ENCODE measurements around the gene FOXO3. TPM values are rescaled to one million over a fixed set of nuclear protein-coding genes. Genes with fewer than 3 reads are reported as not detected.

FOXO3 gene
- total RNA-seq, 1 donor from 2014 or later = 15.5 TPM

DNA sequence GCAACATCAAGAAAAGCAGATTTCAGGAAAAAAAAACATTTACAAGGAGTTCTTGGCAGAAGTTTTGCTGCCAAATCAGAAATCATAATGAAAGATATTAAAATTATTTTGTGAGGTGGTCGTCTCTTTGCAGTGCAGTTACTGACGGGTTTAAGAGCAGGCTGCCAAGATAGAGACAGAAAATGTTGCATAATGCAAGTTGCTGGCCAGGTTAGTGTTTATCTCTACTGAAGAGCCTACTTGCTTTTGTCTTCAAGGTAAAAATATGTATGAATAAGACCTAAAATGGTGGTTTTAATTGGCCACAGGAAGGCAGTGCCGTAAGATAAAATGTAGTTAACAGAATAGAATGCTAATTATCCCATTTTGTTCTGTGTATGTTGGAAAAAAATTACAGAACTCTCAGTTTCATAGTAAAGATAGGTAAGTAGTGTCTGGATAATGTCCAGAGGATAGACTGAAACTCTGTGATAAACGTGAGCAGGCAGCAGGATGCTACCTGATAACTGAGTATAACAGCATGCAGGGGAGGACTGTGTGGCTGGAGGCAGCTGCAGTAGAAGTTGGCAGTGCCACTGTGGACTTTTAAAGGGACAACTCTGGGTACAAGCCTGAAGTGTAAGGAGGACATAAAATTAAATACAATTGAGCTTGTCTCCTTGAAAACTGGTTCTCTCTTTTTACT lies 13.9 kb downstream of the FOXO3 start:
- no peak for DNase-seq (ENCODE audit: low read depth, low spot score)

DNA sequence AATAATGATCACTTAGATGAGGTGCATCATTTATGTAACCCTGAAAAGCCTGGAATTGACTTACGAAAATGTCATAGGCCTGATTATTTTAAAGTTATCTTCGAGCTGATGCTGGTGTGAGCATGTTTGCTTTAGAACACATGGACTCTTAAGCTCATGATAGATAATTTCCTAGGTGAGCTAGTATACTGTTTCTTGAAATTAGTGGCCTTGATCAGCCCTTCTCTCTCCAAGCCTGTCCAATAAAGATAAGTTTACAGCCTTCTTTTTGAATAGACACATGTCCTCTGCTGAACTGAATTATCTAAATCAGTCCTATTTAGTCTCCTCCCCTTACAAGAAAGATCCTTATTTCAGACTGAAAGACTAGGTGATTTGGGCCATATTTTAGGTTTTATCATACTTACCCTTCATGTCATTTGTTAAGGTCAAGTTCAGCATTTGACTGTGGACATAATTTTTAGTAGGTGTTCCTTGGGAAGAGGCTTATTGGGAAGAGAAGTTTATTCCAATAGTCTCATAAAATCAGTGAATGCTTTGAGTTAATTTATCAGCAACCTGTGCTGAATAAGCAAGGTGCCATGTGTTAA lies 15.3 kb downstream of the FOXO3 start:
- no peak for DNase-seq (ENCODE audit: low read depth, low spot score)

DNA sequence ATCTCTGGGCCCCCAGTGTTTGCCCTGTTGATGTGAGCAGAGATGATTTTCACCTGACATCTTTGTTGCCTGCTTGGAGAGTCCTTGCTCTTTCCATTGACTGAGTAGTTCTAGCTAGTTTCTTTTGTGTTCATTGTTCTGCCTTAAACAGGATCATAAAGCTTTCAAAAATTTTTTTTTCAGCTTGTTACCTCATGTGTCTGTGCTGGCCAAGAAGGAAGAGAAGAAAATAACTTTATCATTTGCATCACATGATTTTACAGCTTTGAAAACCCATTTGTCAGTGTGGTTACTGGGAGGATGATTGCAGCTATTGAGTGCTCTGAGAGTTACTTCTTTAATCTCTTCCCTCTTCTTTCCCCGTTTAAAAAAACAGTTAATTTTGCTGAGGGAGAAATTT lies 16.0 kb downstream of the FOXO3 start:
- DNase-seq (ENCODE audit: low read depth, low spot score) = no peak

DNA sequence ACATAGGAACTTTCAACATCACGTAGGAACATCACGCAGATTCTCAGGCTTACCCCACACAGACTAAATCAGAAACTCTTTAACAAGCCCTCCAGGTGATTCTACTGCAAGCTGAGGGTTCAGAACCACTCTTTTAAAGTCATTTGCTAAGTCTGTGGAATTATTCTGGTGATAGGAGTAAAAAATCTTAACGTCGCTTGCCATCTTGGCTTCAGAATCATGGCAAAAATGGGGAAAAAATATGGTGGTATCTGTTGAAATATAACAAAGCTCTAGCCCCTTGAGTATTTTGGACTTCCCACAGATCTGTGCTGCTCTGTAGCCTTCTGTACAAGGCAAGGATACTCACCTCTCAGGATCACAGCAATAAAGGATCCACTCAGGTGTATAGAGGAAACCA lies 17.4 kb downstream of the FOXO3 start:
- DNase-seq (ENCODE audit: low read depth, low spot score) = no peak

DNA sequence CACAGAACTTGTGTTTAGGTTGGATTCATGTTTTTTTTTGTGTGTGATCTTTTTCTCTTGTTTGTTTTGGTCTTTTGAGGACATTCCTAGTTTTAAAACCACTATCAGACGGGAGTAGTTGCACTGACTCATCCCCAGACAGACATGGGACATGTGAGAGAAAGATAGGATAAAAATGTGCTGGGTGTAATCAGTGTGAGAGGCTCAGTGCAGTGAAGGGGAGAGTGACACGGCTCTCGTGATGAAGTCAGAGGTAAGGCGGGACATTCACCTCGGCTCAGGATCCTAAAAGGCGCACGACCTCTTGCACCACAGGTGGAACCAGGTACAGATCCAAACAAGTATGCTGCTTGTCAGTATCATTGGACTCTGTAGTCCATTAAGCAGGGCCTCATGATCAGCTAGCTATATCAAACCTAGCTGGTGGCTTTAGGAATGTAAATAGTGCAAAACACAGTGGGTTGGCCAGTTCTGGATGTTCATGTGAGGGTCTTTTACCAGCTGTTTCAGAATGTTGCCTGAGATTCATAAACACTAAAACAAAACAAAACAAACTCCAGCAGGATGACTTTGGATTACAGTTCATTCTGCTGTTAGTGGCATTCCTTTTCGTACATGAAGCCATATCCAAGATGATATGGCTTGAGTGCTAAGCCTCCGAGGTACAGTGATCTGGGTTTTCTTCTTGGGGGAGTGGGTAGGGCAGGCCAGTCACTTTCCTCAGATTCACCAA lies 18.0 kb downstream of the FOXO3 start:
- no peak for DNase-seq (ENCODE audit: low read depth, low spot score)

DNA sequence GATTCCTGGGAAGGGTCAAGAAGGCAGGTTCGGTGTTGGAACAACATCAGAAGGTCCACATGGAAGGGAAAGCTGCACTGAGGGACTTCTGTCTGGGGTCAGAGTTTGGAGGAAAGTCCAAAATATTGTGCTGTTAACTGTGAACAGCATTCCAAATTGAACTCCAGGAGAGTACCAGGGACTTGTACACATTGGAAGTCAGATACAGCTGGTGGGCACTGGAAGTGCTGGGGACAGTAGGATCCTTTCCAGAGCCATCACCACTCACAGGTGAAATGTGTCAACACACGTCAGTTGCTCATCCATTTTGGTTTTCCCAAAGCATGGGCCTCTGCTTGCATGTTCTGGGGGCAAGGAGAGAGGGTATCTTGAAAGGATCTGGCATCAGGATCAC lies 18.6 kb downstream of the FOXO3 start:
- no peak for DNase-seq (ENCODE audit: low read depth, low spot score)

DNA sequence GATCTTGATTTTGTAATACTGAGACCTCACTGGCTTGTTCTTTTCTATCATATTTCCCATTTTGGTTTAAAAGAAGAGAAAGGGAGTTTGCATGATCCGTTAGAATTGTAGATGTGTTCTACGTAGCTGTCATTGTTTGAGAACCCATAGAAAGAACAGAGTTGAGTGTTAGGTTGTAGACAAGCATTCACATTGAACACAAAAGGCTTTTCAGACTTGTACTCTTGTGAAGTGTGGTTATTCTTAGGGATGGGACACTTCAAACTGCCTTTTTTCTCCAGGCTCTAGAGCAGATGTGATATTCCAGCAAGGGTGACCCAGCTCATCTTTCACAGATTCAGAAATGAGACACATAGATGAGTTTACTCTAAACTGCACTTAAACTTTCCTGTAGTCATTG lies 19.9 kb downstream of the FOXO3 start:
- DNase-seq (ENCODE audit: low read depth, low spot score) = no peak

DNA sequence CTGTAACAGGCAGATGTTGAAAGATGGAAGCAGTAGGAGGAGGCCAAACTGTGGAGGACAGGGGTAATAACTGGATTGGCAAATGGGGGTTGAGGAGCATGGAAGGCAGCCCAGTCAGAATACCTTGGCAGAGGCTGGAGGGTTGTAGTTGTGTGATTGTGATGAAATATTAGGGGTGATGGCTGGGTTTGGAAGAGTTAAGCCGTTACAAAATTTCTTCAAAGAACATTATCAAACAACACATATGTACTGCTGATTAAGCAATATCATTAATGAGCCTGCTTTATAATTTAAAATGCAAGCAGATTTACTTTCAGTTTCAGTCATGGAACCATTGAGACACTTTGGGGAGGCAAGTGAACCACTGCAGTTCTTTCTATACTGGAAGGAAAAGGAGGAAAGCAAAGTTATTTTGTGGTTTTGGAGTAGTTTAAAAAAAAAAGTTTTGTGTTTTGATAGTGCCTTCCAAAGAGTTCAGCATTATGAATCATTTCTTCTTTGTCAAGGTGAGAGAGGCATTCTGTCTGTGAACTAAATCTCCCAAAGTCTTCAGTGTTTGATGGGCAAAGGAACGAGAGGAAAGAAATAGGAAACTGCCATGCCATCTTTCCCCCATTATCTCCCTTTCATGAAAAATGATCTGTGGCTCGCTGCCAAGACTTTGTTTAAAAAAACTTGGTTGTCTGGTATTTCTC lies 20.7 kb downstream of the FOXO3 start:
- DNase-seq (ENCODE audit: low read depth, low spot score) = no peak

DNA sequence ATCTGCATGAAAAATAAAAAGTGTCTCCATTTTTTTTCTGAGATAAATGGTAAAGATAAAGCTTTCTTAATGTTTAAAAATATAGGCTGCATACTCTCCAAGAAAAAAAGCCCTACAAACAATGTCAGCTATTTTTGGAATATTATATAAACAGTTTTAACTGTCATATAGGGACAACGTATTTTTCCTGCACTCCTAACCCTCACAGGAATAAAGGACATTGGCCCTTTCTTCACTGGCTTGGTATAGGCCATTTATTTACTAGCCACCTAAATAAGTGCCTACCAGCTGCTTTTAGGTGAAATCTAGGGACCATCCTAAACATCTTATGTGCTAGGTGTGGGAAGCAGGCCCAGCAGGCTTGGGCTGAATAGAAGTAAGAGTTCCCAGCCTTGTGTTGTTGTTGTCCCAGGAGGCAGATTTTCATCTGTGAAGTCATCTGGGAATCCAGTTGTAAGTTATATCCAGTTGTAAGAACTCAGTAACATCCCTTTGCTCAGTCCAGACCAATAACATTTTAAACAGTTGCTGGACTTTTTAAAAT lies 21.3 kb downstream of the FOXO3 start:
- DNase-seq (ENCODE audit: low read depth, low spot score) = no peak

DNA sequence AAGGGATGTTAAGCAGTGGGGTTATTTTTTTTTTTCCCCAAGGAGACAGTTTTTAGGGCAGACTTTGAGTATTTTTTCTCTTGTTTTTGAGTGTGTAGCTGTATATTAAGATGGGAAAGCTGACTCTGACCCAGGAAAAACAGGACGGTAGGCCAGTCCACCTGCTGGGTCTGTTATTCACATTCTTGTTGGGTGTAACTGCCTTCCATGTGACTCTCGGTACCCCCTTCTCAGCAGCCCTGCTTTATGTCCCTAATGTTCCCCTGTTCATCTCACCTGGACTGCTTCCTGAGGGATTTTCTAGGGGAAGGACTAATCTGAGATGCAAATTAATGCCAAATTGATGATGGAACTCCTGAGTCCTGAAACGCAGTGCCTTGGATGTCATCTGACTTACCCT lies 21.9 kb downstream of the FOXO3 start:
- no peak for DNase-seq (ENCODE audit: low read depth, low spot score)

DNA sequence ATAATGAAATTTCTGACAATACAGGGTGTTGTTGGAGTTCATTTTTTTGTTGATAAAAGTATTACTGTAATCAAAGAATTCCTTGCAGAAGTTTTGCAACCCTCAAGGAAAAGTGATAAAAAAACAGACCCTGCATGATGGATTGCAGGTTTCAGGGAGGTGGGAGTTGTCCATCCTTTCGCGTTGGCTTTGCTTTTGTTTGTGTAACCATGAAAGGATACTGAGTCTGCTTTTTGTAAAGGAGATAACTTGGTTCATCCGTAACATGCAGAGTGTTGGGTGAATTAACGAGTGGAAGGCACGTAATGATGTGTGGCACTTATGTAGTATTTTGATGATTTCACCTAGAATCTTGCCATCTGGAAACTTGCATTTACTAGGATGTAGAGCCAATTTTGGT lies 23.6 kb downstream of the FOXO3 start:
- no peak for DNase-seq (ENCODE audit: low read depth, low spot score)

DNA sequence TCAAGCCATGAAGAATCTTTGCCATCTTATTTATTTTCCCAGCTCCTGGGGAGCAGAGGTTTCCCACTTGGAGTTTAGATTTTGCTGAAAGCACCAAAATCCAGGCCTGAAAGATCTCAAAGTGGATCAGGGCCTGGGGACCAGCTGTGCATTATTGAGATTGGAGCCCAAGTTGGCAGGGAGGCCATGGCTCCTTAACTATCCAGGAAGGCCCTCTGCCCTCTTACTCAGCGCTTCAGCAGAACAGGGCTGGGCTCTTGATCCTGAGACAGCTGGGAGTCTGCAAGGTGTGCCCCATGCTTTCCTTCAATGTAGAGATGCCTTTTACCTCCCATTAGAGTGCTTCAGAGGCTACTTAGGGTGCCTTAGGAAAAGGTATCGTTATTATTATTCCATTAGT lies 24.6 kb downstream of the FOXO3 start:
- no peak for DNase-seq (ENCODE audit: low read depth, low spot score)

DNA sequence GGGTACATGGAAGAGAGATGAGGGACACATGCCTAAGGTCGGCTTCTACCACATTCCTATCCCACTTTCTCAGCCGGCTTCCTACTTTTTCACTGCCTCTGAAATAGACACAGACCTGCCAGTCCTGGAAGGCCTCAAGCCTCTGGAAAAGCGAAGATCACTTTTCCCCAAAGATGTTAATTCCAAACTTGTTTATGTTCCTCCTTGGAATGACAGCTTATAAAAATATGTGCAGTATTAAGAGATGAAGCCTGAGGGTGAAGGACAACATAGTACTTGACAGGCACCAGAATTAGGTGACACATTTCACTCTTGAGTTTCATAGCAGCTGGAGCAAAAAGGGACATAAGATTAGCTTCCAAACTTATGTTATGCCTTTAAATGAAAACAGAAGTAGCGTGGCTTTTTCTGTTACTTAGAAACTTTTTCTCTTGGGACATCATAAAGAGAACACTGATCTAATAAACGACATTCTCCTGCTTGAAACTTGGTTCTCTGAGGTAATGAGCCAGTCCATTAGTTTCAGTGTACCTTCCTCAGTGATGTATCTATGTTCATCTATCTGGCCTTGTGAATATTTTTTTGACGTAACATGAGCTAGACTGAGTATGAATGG lies 25.3 kb downstream of the FOXO3 start:
- no peak for DNase-seq (ENCODE audit: low read depth, low spot score)

DNA sequence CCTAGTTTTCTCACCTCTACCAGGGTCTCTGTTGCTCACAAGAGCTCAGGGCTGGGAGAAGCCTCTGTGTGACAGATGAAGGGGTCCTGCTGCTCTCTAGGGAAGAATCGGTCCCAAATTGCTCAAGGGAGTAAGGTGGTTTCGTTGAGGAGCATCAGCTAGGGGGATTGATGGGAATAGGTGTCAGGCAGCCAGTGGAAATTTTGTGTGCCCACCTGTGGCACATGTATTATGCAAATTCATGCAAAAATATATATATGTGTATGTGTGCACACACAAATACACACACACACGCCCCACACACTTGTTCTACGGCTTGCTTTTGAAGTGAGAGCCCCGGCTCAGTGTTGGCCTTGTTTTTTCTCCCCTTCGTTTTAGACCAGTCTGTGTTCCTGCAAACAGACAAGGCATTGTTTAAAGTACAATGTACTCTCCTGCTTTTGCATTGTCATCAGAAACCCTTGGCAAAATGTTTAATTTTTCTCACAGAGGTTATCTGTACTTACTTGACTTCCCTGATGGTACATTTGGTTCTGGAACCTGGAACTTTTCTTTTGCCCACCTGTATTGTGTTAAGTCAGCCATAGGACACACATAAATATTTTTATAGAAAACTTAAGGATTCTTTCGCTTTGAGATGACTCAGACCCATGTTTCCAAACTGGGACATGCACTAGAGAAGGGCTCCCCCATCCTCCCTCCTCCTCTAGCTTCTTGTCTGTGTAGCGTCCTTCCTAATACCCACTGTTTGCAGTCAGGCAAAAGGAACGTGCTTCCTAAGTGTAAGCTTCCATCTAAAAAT lies 26.7 kb downstream of the FOXO3 start:
- no peak for DNase-seq (ENCODE audit: low read depth, low spot score)

DNA sequence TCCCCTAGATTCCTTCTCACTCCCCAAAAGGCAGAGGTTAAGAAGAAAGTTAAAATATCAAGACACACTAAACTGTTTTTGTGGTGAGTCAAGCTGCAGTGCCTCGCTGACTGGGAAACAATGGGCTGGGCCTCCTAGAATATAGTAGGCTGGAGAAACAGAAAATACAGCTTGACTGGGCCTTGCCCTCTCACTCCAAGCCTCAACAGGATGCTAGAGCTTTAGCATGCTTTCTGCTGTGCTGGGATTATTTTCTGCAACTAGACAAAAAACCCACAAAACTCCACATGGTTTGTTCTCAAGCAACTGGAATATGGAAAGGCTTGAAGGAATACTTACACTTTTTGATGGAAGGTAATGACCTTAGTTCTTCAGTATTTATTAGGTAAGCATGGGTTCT lies 27.9 kb downstream of the FOXO3 start:
- DNase-seq (ENCODE audit: low read depth, low spot score) = peak; percentile 40

DNA sequence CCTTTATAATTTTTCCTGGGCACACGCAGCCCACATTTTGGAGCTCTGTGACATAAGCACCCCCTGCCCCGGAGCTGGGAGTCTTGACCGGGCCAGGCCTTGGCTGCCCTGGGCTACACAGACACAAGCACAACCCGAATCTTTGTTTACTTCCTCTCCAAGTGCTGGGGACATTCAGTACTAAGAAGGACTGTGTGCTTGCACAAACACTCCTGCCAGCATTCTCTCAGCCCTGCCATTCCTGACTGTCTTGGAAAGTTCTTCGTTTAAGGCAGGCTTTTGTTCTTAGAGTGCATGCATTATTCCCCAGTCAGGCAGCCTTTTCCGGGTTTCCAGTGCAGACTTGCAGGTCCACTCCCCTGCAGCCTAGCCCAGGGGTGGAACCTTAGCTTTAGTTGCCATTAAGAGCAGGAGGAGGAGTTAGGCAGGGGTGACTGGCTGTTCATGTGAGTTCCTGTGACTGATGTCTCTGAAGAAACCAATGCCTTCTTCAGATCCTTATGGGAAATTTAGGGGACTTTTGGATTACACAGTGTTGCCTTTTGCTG lies 28.6 kb downstream of the FOXO3 start:
- peak; percentile 60 for DNase-seq (ENCODE audit: low read depth, low spot score)

DNA sequence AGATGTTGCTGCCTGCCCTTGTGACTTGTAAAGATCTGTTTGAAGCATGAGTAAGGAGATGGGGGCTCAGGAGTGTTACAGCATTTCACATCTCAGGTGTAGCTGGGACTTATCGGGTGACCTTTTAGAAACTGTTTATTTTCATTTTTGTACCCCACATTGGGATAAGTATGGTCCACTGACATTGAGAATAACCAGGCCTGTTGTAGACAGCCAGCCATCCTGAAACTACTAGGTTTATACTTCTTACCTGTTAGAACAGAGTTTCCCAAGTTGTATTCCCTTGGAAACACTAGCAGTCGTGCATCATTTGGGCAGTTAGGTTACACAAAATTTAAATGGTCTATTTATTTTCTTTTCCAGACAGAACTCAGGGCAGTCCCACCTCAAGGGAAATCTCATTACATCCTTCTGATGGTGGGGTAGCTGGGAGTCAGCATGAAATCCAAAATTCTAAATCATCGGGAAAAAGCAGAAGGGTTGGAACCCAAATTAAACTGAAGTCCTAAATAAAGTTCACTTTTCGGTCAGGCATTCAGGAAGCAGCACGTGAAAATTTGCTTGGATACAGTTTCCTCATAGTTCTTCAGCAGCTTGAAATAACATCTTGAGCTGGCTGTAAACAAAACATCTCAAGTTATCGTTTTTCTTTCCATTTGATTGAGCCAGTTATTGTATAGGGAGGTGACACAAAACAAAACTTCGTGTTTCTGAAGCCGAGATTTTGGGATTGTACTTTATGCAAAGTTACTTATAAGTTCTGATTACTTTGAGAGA lies 30.5 kb downstream of the FOXO3 start:
- DNase-seq (ENCODE audit: low read depth, low spot score) = no peak

DNA sequence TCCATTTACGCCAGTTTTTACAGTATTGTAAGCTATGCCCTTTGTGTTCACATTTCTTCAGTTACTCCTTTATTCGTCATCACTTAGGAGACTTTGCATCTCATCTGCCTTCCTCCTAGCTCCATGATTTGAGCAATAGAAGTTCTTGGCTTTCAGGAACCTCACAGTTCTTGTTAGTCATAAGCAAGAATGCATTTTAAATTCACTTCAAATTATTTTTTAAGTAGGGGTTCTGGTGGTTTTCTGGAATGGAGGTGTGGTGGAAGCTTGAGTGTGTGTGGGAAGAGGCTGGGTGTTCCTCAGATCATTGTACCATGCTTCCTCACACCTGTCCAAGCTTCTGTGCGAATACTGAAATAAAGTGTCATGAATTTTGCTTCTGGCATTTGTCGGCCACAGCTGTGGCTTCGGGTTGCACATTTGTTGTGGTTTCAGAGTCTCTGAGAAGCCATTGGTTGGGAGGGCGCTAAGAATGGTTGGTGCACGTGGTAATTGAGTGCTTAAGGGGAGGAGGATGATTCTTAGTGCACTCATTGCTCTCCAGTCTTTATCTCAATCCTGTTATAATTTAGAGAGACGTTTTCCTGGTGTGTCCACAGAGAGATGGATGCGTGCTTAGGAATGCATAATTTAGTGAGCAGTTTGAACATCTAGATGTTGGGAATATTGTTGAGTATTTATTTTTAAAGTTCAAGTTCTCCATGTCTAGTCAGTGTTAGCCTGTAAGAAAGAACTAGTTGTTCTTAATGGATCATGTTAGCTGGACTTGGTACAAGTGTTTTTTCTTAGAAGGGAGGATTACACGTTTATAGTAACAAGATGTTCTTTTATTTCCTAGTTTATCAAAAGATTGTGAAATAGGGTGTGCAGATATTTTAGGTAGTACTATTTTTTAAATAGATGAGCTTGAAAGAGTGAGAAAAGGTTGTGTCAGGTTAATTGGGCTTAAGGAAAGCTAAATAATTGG lies 31.9 kb downstream of the FOXO3 start:
- DNase-seq (ENCODE audit: low read depth, low spot score) = no peak

Measured in pulmonary artery endothelial cell (primary cell).